B cell (primary cell): Measurements from ENCODE around the gene GDAP1L1.

Experiments used
- EZH2 ChIP-seq: IDR thresholded peaks from 2 replicates; pipeline ENCODE4 v1.6.1; 2012; ENCODE audit warnings: borderline replicate concordance, low read depth, mild to moderate bottlenecking, moderate library complexity, low read length; ENCODE audit not compliant: insufficient read depth, poor library complexity, severe bottlenecking
- TF ChIP-seq, protein P1 (sequence below): fragments of 200-600 bp; IDR thresholded peaks from one replicate; pipeline ENCODE4 v1.8.0; 2022; ENCODE audit warnings: antibody characterized with exemption, mild to moderate bottlenecking

DNA sequence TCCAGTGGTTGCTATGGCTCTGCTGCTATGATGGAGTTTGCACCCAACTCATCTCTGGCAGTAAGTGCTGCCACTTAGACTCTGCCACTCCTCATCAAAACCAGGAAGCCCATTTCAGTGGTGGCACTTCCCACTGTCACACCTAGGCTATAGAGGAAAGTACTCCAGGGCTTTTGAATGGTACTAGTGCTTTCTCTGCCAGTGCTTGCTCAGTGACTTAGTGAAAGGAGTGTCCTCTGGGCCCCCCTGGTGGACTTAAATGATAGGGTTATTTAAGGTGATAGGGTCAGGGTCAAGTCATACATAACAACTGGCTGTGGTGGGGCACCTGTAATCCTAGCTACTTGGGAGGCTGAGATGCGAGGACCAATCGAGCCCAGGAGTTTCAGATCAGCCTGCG, 41.1 kb downstream of the GDAP1L1 start:
- TF ChIP-seq, protein P1, sequence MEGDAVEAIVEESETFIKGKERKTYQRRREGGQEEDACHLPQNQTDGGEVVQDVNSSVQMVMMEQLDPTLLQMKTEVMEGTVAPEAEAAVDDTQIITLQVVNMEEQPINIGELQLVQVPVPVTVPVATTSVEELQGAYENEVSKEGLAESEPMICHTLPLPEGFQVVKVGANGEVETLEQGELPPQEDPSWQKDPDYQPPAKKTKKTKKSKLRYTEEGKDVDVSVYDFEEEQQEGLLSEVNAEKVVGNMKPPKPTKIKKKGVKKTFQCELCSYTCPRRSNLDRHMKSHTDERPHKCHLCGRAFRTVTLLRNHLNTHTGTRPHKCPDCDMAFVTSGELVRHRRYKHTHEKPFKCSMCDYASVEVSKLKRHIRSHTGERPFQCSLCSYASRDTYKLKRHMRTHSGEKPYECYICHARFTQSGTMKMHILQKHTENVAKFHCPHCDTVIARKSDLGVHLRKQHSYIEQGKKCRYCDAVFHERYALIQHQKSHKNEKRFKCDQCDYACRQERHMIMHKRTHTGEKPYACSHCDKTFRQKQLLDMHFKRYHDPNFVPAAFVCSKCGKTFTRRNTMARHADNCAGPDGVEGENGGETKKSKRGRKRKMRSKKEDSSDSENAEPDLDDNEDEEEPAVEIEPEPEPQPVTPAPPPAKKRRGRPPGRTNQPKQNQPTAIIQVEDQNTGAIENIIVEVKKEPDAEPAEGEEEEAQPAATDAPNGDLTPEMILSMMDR: no peak
- no peak for TF ChIP-seq EZH2
